GM18873 (cell line): ENCODE data around the gene CDK12.
"Not testable (repeated sequence)": the region's sequence is repeated elsewhere in the genome, so short reads cannot be mapped to it uniquely, and the experiment has no call there.

ENCODE experiments used
- ATAC-seq: cut with Tn5 transposase; IDR thresholded peaks from one replicate; pipeline ENCODE4 v1.9.1; 2021; ENCODE audit warnings: mild to moderate bottlenecking, moderate library complexity, moderate number of reproducible peaks; ENCODE audit not compliant: unreplicated experiment, low FRiP score

The CDK12 gene

DNA sequence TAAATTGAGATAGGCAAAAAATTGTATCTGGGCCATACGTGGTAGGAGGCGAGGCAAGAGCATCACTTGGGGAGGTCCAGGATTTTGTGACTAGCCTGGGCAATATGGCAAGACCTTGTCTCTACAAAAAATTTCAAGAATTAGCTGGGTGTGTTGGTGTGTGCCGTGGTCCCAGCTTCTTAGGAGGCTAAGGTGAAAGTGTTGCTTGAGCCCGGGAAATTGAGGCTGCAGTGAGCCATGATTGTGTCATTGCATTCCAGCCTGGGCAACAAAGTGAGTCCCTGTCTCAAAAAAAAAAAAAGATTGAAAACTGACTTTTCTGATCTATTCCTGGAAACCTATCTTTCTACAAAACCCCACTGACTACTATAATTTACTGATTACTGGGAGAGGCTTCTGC lies 26.7 kb downstream of the CDK12 start:
- no peak for ATAC-seq

GRCh38 chr17:39496921-39497320 lies 35.6 kb downstream of the CDK12 start:
- not testable (repeated sequence) for ATAC-seq

GRCh38 chr17:39507511-39507910 lies 46.2 kb downstream of the CDK12 start:
- no peak for ATAC-seq

DNA sequence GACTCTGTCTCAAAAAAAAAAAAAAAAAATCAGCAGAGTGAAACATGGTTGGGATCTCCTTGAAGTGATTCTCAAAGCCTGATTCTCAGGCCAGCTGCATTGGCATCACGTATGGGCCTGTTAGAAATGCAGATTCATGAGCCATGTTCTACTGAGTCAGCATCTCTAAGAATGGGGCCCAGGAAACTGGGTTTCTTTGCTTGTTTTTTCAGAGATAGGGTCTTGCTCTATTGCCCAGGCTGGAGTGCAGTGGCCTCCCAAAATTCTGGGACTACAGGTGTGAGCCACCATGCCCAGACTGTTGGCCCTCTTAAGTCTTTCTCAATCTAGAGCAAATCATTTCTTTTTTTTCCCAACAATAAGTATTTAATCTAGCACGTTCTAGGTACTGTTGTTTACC lies 47.7 kb downstream of the CDK12 start:
- ATAC-seq: no peak

DNA sequence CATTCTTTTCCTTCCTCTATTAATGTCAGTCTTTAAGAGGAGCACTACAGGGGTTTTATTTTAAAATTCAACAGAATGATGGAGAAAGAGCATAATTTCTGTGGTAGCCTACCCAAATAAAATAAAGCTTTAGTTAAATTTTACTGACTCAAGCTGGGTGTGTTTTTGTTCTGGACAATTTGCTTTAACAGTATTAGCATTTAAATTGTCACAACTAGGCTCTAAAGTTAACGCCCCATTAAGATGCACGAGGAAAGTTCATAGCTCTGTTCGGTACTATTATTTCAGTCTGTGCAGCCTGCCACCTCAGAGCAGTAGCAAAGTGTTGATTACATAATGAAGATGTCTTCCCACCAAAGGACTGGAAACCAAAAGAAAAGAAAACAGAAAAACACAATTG lies 52.0 kb downstream of the CDK12 start:
- ATAC-seq: no peak

GRCh38 chr17:39513915-39514314 lies 52.6 kb downstream of the CDK12 start:
- no peak for ATAC-seq

DNA sequence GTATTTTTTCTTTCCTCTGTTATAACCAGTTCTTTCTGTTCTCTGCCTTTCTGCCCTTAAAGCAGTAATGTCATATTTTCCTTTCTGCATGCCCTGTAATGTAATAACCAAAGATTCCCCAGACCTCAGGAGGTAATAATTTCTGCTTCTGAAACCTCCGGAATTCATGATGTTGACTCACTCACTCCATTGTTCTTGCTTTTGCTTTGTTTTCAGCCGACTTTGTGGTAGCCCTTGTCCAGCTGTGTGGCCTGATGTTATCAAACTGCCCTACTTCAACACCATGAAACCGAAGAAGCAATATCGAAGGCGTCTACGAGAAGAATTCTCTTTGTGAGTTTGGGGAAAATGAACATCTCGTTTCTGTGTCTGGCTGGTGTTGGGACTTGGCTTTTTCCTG lies 55.9 kb downstream of the CDK12 start:
- no peak for ATAC-seq

- ATAC-seq: no peak
Measured at GRCh38 chr17:39525801-39526506, 64.7 kb downstream of the CDK12 start.

DNA sequence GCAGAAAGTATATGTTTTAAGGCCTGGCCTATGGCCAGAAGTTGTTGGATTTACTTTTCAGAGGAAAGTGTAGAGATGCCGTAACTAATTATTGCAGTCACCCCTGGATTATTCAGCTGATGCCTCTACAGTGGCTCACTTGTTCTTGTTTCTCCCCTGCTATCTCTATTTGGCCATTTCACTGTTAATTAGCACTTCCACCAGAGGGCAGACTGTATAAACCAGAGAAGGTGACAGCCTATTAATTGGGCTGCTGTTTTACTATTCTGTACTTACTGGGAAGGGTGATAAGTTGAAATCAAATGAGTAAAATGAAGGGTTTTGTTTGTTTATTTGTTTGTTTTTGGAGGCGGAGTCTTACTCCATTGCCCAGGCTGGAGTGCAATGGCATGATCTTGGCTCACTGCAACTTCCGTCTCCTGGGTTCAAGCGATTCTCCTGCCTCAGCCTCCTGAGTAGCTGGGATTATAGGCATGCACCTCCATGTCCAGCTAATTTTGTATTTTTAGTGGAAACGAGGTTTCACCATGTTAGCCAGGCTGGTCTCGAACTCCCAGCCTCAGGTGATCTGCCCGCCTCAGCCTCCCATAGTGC lies 66.0 kb downstream of the CDK12 start:
- ATAC-seq: no peak

GRCh38 chr17:39529455-39529854 lies 68.2 kb downstream of the CDK12 start:
- no peak for ATAC-seq

DNA sequence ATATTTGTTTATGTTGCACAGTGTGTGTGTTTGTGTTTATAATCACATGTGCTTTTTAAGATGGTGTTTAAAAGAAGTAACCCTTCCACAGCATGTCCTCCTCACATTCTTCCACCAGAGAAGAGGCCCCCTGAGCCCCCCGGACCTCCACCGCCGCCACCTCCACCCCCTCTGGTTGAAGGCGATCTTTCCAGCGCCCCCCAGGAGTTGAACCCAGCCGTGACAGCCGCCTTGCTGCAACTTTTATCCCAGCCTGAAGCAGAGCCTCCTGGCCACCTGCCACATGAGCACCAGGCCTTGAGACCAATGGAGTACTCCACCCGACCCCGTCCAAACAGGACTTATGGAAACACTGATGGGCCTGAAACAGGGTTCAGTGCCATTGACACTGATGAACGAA lies 69.2 kb downstream of the CDK12 start:
- ATAC-seq: no peak

DNA sequence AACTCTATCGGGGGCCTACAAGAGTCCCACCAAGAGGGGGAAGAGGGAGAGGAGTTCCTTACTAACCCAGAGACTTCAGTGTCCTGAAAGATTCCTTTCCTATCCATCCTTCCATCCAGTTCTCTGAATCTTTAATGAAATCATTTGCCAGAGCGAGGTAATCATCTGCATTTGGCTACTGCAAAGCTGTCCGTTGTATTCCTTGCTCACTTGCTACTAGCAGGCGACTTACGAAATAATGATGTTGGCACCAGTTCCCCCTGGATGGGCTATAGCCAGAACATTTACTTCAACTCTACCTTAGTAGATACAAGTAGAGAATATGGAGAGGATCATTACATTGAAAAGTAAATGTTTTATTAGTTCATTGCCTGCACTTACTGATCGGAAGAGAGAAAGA lies 70.0 kb downstream of the CDK12 start:
- ATAC-seq: no peak

GRCh38 chr17:39533891-39534290 lies 72.6 kb downstream of the CDK12 start:
- ATAC-seq: no peak

GRCh38 chr17:39534768-39535405 lies 73.6 kb downstream of the CDK12 start:
- no peak for ATAC-seq

- no peak for ATAC-seq
Measured at GRCh38 chr17:39536468-39536867, 75.2 kb downstream of the CDK12 start.

DNA sequence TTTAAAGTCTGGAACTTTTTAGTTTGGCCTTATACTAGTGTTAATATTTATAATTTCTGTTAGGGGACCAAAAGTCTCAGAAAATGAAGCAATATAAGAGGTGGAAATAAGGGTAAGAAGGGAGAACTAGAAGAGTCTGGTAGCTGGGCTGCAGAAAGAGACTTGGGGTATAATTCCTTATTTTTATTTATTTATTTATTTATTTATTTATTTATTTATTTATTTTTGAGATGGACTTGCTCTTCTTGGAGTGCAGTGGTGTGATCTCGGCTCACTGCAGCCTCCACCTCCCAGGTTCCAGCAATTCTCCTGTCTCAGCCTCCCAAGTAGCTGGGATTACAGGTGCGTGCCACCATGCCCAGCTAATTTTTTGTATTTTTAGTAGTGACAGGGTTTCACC lies 76.1 kb downstream of the CDK12 start:
- not testable (repeated sequence) for ATAC-seq

GRCh38 chr17:39538866-39539265 lies 77.6 kb downstream of the CDK12 start:
- no peak for ATAC-seq

DNA sequence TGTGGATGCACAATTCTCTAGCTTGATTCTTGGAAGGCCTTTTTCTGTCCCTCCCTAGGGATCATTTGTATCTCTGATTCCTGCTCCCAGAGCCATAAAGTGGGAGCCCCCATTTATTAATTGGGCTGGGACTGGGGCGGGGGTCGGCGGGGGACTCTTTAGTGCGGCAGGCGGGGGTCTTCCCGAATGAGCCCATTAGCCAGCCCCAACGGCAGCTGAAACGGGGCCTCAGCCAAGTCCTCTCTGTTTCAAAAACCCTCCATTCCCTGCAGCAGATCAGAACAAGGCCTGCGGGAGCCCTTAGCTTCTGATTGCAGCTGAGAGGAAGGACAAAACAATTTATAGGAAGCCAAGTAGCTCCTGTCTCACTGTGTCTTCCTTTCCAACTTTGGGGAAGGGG lies 79.3 kb downstream of the CDK12 start:
- ATAC-seq: no peak

GRCh38 chr17:39541652-39542051 lies 80.4 kb downstream of the CDK12 start:
- no peak for ATAC-seq

DNA sequence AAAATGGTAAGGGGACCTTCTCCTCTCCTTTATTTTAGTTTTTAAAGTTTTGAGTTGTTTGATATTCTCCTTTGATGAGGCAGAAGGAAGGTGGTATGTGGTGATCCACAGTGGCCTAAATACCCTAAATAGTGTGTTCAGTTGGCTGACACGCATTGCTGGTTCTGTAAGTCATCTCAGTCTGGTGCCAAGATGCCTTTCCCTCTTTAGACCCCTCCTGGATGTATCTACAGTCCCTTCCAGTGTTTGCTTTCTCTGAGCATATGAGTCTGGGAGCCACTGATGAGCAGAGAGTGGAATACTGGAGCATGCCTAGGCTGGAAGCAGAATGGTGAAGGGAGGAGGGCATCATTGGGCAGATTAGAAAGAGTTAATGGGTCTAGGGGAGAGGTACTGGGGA lies 81.9 kb downstream of the CDK12 start:
- ATAC-seq: no peak

- ATAC-seq: no peak
Measured at GRCh38 chr17:39543664-39544063, 82.4 kb downstream of the CDK12 start.

- not testable (repeated sequence) for ATAC-seq
Measured at GRCh38 chr17:39544361-39544760, 83.1 kb downstream of the CDK12 start.
